Kidney epithelial cell (primary cell): ENCODE results near the gene FSTL4. TPM values are rescaled to one million over a fixed set of nuclear protein-coding genes. Genes with fewer than 3 reads are reported as not detected.

Source experiments
- DNase-seq: peaks from one replicate; pipeline ENCODE4 v3.0.0-alpha.2; 2010; ENCODE audit warnings: low read depth
- H3K27me3 ChIP-seq: 2 replicates; pipeline ENCODE4 v1.6.0; 2011; ENCODE audit warnings: low read length; ENCODE audit not compliant: control insufficient read depth, insufficient read depth
- H3K36me3 ChIP-seq: 2 replicates; pipeline ENCODE4 v1.5.1; 2011; ENCODE audit warnings: low read length; ENCODE audit not compliant: control insufficient read depth, insufficient read depth
- H3K4me3 ChIP-seq: 2 replicates; pipeline ENCODE4 v1.5.1; 2011; ENCODE audit warnings: low read depth, mild to moderate bottlenecking, control low read depth, low read length
- CTCF ChIP-seq: IDR thresholded peaks from 2 replicates; pipeline ENCODE4 v1.5.1; 2011; ENCODE audit warnings: mild to moderate bottlenecking, moderate library complexity, low read length, control low read depth, inconsistent platforms; ENCODE audit not compliant: insufficient read depth, poor library complexity, severe bottlenecking
- total RNA-seq: library from RNA; depleted of rRNA; stranded (reverse); fragments of >200 nt; gene quantifications from 2 replicates; pipeline ENCODE4 v1.2.3, GENCODE V29; 2015

FSTL4 gene
- total RNA-seq, 1 donor from 2014 or later: not detected

GRCh38 chr5:133373121-133373870 lies 239.0 kb downstream of the FSTL4 start:
- no peaks in the 10 kb centered on the region for H3K36me3 ChIP-seq
- DNase-seq: no peak
- TF ChIP-seq CTCF: no peak
- H3K4me3 ChIP-seq: no peak overlapping the region
- H3K27me3 ChIP-seq: peaks cover 5% of the 10 kb centered on the region

DNA sequence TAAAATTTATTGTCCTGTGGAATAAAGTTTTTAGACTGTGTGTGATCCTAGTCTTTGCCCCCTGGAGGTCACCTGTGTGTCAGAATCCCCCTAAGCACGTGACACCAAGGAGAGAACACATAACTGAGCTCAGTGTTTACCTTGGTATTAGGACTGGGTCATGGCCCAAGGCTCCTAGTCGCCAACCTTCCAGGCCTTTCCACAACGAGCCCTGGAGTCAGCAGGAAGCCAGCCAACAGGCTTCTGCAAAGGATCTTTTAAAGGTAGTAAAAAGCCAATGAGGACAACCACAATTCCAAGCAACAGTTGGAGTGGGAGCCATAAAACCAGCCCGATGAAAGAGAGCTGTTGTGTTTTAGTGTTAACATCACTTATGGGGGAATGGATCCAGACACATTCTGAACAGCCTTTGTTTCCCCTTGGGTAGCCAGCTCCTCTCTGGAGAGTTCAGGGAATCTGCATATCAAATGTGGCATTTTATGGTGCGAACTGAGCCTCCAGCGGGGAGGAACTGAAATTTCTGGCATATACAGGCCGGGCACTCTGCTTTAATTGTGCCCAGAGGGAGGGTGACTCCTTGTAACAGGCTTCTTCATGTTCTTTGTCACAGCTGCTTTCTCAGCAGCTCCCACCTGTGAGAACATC lies 239.9 kb downstream of the FSTL4 start:
- DNase-seq: no peak
- TF ChIP-seq CTCF: no peak
- Histone ChIP-seq H3K4me3 (no peak overlapping the region), H3K36me3 (no peaks in the 10 kb centered on the region), H3K27me3 (peaks cover 5% of the 10 kb centered on the region)

DNA sequence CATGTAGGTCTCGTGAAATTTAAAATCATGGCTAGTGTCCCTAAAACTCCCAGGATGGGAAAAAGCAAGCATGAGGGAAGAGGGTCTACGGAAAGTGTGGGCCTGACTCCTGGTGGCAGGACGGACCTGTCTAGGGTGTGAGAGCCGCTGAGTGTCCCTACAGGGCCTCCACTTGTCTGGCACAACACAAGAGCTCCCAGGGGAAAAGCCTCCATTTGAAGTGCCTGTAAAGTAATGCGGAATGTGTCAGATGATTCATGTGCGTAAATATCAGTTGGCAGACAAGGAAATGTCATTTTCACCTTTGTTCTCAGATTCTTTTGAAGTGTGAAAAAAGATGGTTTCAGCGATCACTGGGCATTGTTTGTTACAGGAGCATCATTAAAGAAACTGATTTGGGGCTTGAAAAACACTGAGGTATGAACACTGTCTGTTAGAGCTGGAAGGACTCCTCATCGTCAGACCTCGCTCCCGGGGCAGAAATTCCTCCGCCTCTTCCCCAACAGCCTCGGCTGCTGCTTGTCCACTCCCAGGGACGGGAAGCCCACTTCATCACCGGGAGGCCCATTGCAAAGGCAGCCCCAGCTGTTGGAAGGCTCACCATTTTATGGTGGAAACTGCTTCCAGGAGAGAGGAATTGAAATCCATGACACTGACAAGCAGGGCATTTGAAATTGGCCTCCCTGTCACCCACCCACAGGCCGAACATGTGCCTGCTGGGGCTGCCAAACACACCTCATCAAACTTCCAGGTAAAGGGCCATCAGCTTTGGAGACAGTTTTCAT lies 240.8 kb downstream of the FSTL4 start:
- no peak for TF ChIP-seq CTCF
- H3K27me3 ChIP-seq: peaks cover 5% of the 10 kb centered on the region
- DNase-seq: no peak
- H3K36me3 ChIP-seq: no peaks in the 10 kb centered on the region
- no peak overlapping the region for H3K4me3 ChIP-seq

DNA sequence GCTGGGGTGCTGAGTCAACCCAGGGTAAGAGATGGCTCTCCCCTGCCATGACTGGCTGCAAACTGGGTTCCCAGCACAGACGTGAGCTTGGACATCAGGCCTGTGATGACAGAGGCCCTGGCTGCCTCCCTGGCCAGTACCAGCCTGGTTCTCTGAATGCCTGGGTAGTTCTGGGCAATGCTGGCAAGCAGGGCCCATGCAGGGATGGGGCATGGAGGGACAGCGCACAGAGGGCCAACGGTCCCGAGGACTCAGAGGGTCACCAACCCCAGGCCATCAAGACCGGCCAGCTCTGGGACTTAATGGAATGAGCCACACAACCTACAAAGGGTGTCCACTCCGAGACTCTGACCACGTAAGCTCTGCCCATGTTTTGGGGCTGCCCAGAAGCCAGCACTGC lies 241.4 kb downstream of the FSTL4 start:
- TF ChIP-seq CTCF: no peak
- Histone ChIP-seq H3K27me3 (peaks cover 5% of the 10 kb centered on the region), H3K4me3 (no peak overlapping the region), H3K36me3 (no peaks in the 10 kb centered on the region)
- no peak for DNase-seq

- DNase-seq: no peak
- H3K36me3 ChIP-seq: no peaks in the 10 kb centered on the region
- peaks cover 10% of the 10 kb centered on the region for H3K27me3 ChIP-seq
- no peak overlapping the region for H3K4me3 ChIP-seq
- no peak for TF ChIP-seq CTCF
These were observed 242.1 kb downstream of the FSTL4 start for GRCh38 chr5:133370036-133370831.
